ENCODE results near the gene ANKRD31.
"Not testable (repeated sequence)": the region's sequence is repeated elsewhere in the genome, so short reads cannot be mapped to it uniquely, and the experiment has no call there.

Gene ANKRD31, protein sequence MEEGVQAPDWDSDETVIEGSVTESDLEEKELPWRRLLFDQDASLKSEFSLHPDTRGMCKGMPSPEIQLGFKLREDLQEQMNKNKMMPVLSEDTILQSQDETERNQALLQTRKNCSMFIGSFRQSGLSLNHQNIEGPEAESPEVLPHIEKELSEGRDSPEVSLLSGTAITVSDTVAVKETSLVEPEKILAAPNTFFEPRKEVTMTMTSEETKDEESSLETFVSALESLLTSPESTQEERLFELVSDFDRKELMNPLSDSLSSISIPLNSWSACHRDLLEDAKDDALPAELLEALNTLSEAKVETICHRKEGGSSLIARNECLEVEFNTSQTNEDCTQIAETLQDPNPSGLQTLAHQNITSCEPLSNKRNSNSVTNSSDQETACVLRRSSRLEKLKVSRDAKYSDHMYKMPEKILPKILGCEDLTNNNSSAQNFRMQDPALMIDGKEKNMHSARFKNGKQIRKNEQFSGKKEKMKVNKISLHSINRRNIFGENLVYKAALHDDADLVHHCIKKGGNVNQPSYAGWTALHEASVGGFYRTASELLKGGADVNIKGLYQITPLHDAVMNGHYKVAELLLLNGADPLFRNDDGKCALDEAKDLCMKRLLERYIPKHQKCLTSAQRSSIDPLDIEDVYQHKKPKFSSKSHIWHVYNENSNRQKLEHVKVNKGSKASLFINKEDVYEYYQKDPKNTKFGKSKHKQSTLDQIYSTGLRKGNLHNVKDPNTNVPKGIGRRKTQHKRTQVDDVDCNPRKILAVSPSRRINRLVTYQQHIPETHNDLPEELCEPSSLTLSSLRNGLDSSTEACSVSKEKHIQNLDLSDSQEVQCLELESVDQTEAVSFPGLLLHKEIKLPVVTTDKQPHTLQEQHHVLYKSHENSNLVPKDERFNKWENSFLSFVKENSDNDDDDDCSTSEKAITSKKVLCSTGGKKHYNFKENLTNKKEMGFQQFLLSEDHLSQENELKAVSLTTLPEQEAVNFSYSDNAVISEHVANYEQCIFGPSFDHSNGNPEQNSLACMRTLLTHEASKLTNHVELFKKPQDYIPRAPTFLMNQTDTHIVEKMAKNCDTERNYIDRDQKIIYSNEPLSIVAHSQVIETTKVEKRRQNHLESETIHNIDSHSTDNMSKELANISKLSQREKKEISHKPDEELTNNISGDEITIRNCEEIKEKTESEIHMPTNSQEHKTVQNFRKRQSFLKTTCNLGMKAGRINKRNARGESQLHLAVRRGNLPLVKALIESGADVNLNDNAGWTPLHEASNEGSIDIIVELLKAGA (N-terminal part only)

DNA sequence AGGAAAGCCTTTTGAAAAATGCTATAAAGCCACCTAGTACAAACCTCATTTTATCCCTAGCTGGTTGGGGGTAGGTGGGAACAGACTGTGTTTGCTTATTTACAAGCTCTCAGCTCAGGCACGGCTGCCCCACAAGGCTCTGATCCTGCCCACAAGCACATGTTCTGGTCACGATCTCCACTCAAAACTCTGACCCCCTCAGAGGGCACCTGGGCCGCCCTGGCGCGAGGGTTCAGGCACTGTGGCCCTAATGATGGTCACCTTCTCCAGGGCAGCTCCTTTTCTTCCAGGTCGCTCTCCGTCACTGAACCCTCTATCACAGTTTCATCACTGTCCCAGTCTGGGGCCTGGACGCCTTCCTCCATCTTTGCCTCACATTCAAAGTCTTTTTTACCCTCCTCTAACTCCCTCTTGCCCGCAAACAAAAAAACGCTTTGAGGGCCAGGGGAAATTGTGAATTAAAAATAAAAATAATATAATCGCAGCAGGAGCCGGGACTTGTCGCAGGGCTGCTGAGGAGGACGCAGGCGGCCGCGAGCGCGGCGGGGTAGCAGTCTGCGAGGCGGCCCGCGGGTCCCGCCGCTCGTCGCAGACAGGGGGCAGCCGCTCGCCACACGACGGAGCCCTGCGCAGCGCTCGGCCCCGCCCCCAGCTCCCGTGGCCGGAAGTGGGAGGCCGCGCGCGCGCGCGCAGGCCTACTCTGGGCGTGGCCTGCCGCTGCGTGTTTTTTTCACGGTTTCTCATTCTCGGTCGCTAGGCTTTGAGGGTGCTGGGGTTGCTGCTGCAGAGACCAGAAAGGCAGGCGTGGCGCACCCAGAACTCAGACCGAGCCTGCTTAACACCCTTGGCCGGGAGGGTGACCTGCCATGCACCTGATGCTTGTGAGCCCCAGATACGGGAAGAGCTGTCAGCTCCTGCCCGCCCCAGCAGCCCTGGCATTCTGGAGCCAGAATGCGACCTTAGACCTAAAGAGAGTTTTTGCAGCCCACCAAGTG lies at the start of gene ANKRD31:
TSS of gene ANKRD31 (minus strand) at position 557 of the 995 bp plus-strand sequence. CDS start at position 365, 192 bp downstream.
- peak; percentile 88 for DNase-seq (ENCODE audit: low read depth)

DNA sequence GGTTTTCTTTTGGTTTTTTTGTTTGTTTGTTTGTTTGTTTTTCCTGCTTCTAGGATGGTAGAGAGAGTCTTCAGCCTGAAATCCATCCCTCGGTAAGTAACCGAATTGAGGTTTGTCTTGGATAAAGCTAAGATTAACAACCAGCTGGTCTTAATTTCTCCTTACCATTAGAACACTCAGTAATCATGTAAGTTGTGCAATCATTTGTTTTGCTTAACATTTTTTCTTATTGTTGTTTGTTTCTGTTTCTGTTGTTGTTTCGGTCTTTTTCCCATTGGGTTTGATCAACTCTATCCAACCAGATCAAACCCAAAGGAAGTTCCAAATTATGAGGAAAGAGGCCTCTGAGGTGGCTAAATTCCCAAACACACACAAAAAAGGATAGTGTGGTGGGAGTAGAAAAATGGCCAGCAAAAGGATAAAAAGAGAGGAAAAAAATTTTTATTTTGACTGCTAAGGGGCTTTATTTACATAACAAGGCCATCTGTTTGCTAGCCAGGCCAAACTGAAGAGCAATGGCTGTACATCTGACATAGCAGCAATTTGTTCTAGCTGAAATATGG lies 49.6 kb upstream of the ANKRD31 start:
- DNase-seq (ENCODE audit: low read depth), result no peak

DNA sequence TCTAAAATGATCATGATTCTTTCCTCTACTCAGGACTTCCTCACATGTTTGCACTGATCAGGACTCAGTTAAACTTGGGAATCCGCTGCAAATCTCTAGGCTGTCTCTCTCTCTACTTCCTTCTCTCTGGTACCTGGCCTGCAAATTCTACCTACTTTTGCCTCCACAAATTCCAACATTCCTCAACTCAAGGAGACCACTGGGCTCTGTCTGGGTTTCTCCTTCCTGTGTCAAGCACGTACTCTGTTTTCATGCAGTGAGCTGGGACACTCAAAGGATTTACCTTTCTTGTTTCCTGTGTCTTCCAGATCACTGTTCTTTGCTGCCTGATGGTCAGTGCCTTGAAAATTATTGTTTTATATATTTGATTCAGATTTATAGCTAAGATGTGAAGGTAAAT lies 45.9 kb upstream of the ANKRD31 start:
- no peak for DNase-seq (ENCODE audit: low read depth)

- no peak for DNase-seq (ENCODE audit: low read depth)
Measured at GRCh38 chr5:75281716-75282465, 45.2 kb upstream of the ANKRD31 start.

DNA sequence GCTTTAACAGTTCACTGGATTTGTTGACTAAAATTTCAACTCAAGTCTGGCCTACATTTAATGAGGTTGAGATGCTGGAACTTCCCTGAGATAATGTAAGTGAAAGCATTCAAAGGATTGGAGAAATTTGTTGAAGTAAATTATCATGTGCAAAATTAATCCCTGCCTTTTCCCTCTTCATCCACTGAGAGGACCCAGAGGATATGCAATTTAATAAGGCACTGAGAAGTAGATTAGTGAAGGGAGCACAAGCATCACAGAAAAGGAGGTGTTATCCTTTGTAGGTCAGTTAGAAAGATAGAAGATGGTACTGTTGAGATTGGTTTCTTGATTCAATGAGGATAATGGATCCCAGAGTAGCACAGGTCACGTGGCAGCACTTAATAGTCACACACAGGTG lies 42.6 kb upstream of the ANKRD31 start:
- no peak for DNase-seq (ENCODE audit: low read depth)

- DNase-seq (ENCODE audit: low read depth), result no peak
Measured at GRCh38 chr5:75277463-75277862, 40.8 kb upstream of the ANKRD31 start.

DNA sequence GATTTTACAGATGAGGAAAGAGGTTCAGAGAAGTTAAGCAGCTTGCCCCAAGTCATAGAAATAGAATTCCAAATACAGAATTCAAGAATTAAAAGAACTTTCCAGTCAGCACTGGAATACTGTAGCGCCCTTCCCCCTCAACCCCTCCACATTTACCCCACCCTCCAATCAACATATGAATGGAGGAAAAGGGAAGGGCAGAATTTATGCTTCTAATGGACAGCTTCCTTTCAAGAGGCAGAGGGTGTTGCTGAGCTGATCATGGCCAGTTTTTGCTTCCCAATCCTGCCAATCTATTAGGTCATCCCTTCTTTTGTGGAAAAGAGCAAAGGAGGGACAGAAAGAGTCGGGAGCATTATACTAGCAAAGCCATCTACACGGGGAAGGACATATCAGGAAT lies 39.1 kb upstream of the ANKRD31 start:
- DNase-seq (ENCODE audit: low read depth), result no peak

DNA sequence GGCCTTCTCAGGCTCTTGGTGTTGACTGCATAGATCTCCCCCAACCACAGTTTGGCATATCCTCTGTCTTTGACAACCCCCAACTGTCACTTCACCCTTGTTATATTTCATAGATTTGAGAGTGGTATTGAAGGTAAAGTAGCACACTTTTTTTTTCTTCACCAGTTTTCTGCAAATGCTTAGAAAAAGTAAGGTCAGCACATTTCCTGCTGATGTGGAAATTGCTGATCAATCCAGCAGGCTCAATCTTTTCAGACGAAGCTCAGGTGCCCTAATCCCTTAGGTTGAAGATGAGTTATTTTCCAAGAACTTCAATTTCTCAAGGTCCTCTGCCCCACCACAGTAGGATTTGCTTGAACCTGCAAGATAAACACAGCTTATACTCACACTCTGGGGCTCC lies 38.5 kb upstream of the ANKRD31 start:
- DNase-seq (ENCODE audit: low read depth), result no peak

GRCh38 chr5:75274486-75274885 lies 37.8 kb upstream of the ANKRD31 start:
- no peak for DNase-seq (ENCODE audit: low read depth)

- DNase-seq (ENCODE audit: low read depth), result not testable (repeated sequence)
Measured at GRCh38 chr5:75270605-75271004, 33.9 kb upstream of the ANKRD31 start.

- no peak for DNase-seq (ENCODE audit: low read depth)
Measured at GRCh38 chr5:75265731-75266130, 29.1 kb upstream of the ANKRD31 start.

GRCh38 chr5:75262271-75262670 lies 25.6 kb upstream of the ANKRD31 start:
- DNase-seq (ENCODE audit: low read depth), result no peak

- DNase-seq (ENCODE audit: low read depth), result no peak
Measured at GRCh38 chr5:75260708-75261107, 24.0 kb upstream of the ANKRD31 start.

GRCh38 chr5:75250452-75250851 lies 13.8 kb upstream of the ANKRD31 start:
- not testable (repeated sequence) for DNase-seq (ENCODE audit: low read depth)

GRCh38 chr5:75245023-75245422 lies 8.3 kb upstream of the ANKRD31 start:
- DNase-seq (ENCODE audit: low read depth), result no peak

DNA sequence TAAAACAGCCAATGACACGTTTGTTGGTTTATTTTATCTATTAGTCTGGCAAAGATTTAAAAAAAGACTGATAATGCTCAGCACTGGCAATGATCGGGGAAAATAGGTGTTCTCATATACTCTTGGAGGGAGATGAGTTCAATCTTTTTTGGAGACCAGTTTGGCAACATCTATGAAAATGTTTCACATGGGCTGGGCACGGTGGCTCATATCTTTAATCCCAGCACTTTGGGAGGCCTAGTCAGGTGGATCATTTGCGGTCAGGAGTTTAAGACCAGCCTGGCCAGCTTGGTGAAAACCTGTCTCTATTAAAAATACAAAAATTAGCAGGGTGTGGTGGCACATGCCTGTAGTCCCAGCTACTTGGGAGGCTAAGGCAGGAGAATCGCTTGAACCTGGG lies 6.8 kb upstream of the ANKRD31 start:
- no peak for DNase-seq (ENCODE audit: low read depth)

- no peak for DNase-seq (ENCODE audit: low read depth)
Measured at GRCh38 chr5:75243100-75243499, 6.4 kb upstream of the ANKRD31 start.

DNA sequence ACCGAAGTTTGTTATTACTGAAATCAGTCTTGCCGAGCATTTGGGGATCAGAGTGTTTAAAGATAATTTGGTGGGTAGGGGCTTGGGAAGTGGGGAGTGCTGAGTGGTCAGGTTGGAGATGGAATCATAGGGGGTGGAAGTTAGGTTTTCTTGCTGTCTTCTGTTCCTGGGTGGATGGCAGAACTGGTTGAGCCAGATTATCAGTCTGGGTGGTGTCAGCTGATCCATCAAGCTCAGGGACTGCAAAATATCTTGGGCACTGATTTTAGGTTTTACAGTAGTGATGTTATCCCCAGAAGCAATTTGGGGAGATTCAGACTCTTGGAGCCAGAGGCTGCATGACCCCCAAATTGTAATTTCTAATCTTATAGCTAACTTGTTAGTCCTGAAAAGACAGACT lies 5.4 kb upstream of the ANKRD31 start:
- DNase-seq (ENCODE audit: low read depth), result no peak

- no peak for DNase-seq (ENCODE audit: low read depth)
Measured at GRCh38 chr5:75239681-75240080, 3.0 kb upstream of the ANKRD31 start.

- no peak for DNase-seq (ENCODE audit: low read depth)
Measured at GRCh38 chr5:75235711-75236110, 967 bp downstream of the ANKRD31 start.

Measured in activated T-cell treated with anti-CD3 and anti-CD28 coated beads for 48 hours (primary cell).